ENCODE data around the gene PNPO.

DNA sequence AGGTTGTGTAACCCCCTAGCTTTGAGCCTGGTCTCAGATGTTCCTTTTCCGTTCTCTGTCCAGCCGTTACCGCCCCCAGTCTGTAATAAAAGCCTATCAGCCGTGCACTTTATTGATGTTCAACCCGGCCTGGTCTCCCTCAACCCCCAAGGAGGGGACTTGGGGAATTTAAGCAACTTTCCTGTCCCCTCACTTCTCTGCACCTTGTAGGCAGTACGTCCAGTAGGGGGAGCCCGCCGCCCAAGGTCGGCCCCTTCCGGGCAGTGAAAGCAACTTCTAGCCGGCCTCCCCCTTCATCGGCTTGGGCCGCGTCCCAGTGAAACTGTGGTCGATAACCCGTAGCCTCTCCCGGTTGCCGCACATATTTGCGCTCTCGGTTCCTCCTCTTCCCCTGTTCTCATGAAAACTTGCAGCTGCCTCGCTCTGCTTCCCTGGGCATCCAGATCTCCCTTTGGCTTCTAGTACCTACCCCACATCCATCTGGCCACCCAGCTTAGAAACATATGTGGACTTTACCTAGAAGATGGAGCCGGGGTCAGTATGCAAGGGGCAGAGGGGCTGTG, 7.9 kb downstream of the PNPO start:
- TF ChIP-seq POLR2AphosphoS5 (IDR thresholded peaks at IDR 0.05), result no peak
- TF ChIP-seq, protein P1, sequence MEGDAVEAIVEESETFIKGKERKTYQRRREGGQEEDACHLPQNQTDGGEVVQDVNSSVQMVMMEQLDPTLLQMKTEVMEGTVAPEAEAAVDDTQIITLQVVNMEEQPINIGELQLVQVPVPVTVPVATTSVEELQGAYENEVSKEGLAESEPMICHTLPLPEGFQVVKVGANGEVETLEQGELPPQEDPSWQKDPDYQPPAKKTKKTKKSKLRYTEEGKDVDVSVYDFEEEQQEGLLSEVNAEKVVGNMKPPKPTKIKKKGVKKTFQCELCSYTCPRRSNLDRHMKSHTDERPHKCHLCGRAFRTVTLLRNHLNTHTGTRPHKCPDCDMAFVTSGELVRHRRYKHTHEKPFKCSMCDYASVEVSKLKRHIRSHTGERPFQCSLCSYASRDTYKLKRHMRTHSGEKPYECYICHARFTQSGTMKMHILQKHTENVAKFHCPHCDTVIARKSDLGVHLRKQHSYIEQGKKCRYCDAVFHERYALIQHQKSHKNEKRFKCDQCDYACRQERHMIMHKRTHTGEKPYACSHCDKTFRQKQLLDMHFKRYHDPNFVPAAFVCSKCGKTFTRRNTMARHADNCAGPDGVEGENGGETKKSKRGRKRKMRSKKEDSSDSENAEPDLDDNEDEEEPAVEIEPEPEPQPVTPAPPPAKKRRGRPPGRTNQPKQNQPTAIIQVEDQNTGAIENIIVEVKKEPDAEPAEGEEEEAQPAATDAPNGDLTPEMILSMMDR (IDR thresholded peaks at IDR 0.05; ENCODE audit: poor library complexity, severe bottlenecking), result peak; percentile 88
- no peak for TF ChIP-seq EP300 (conservative IDR thresholded peaks at IDR 0.05; ENCODE audit: poor library complexity, severe bottlenecking)
- TF ChIP-seq EZH2 (IDR thresholded peaks at IDR 0.05; ENCODE audit: borderline replicate concordance, insufficient read depth, low read length, poor library complexity, severe bottlenecking), result no peak
- TF ChIP-seq, protein P2, sequence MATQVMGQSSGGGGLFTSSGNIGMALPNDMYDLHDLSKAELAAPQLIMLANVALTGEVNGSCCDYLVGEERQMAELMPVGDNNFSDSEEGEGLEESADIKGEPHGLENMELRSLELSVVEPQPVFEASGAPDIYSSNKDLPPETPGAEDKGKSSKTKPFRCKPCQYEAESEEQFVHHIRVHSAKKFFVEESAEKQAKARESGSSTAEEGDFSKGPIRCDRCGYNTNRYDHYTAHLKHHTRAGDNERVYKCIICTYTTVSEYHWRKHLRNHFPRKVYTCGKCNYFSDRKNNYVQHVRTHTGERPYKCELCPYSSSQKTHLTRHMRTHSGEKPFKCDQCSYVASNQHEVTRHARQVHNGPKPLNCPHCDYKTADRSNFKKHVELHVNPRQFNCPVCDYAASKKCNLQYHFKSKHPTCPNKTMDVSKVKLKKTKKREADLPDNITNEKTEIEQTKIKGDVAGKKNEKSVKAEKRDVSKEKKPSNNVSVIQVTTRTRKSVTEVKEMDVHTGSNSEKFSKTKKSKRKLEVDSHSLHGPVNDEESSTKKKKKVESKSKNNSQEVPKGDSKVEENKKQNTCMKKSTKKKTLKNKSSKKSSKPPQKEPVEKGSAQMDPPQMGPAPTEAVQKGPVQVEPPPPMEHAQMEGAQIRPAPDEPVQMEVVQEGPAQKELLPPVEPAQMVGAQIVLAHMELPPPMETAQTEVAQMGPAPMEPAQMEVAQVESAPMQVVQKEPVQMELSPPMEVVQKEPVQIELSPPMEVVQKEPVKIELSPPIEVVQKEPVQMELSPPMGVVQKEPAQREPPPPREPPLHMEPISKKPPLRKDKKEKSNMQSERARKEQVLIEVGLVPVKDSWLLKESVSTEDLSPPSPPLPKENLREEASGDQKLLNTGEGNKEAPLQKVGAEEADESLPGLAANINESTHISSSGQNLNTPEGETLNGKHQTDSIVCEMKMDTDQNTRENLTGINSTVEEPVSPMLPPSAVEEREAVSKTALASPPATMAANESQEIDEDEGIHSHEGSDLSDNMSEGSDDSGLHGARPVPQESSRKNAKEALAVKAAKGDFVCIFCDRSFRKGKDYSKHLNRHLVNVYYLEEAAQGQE (IDR thresholded peaks at IDR 0.05; ENCODE audit: borderline replicate concordance), result no peak
- no peak for TF ChIP-seq TAF1 (IDR thresholded peaks at IDR 0.05; ENCODE audit: low read depth)
- TF ChIP-seq RAD21 (conservative IDR thresholded peaks at IDR 0.05), result peak; percentile 81
- TF ChIP-seq SMC3 (conservative IDR thresholded peaks at IDR 0.05; ENCODE audit: poor library complexity), result peak; percentile 86

Data from neural cell (in vitro differentiated cells).